HG03442 (cell line): Measurements from ENCODE around the gene PPP1R3D.
A peak's percentile ranks its signal among the peaks of the same experiment; 100 is the strongest.

ENCODE experiments used
- ATAC-seq: cut with Tn5 transposase; IDR thresholded peaks from one replicate; pipeline ENCODE4 v1.9.1; 2021; ENCODE audit warnings: mild to moderate bottlenecking, moderate library complexity; ENCODE audit not compliant: unreplicated experiment

The PPP1R3D gene

DNA sequence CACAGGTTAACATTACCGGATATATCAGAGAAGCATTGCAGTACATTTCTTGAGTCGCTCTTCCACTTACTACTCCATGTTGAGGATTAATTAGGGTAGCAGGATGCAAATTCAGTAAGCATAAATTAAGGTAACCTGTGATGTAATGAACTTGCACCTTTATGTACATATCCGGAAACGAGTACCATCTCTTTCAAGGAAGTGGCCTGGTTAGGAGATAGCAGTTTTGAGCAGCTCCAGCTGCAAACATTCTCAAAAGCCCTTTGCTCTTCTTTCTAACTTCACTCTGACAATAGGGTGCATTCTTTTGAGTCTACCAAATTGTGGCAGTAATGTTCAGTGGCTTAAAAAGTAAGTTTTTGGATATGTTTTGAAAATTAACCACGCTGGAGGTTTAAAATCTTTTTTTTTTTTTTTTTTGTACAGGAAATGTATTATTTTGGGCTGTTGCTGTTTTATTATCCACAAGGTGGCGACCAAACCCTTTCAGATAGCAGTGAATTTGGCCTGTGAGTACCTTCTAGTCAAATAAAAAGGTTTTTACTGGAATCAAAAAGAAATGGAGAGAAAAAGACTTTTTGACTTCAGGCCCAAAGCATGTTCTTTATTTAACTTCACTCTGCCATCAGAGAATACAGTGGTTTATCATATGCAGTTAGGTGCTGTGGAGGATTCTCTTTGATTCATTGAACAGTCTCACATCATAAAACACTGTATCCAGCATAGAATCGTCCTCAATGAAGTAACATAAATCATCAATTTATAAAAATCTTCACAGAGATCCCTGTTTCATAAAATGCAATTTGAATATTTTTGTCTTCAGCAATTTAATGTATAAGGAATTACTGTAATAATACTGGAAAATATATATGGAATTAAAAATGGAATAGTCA is 9.0 kb upstream of the PPP1R3D start:
- ATAC-seq = peak; percentile 49

DNA sequence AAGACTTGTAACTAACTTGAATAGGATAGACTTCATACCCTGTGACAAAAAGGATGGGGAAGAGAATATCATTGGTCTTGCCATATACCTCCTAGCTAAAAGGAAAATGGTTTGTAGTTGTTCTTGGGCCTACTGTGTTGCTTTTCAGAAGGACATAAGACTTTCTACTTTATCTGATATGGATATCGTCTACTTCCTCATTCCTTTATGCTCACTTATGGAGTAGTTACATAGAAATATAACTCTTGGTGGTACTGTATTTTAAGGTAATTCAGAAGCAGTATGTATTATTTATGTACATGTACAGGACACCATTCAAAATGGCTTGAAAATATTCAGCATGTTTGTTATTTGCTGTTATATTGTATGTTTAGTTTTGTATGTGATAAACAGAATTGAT is 8.1 kb upstream of the PPP1R3D start:
- no peak for ATAC-seq

DNA sequence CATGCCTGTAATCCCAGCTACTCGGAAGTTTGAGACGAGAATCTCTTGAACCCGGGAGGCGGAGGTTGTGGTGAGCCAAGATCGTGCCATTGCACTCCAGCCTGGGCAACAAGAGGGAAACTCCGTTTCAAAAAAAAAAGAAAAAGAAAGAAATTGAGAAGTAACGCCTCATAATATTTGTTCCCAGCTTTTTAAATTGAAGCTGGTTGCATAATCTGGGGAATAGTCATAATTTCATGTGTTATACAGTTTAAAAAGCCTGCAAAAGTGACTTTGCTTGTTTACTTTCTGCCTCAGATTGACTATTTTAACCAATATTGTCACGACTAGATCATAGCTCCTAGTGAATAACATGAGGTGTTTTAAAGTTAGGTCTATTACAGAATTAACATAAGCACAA is 7.3 kb upstream of the PPP1R3D start:
- no peak for ATAC-seq

DNA sequence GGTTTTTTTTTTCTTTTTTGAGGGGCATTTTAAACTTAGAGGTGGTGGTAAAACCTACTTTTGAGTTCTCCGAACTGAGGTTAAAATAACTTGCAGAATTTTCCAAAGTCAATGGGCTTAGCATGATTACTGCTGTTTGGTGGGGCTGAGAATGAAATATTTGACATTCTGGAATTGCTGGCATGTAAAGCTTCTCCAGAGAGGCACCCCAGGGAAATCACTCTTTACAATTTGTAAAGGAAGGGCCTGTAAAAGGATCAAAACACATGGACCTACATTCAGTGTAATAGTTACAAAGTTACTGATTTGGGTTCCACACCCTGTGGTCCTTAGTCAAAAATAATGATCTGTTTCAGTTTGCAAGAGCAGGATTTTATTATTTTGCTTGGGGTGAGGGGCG is 5.6 kb upstream of the PPP1R3D start:
- no peak for ATAC-seq

DNA sequence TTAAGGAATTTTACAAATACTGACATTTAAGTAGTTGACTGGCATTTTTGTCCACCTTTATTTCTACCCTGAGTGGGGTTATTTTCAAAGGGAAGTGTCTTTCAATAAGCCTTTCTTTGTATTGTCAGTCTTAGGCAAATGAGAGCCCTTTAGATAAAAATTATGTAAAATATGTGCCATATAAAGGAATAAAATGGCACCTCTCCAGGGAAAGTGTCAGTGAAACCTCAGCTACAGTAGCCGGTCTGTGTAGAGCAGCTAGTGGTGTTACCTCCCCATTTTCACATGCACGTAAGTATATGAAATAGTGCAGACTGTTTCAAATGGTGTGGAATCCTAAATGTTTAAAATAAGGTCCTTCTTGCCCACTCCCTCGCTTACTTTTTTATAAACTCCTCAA is 5.1 kb upstream of the PPP1R3D start:
- no peak for ATAC-seq

DNA sequence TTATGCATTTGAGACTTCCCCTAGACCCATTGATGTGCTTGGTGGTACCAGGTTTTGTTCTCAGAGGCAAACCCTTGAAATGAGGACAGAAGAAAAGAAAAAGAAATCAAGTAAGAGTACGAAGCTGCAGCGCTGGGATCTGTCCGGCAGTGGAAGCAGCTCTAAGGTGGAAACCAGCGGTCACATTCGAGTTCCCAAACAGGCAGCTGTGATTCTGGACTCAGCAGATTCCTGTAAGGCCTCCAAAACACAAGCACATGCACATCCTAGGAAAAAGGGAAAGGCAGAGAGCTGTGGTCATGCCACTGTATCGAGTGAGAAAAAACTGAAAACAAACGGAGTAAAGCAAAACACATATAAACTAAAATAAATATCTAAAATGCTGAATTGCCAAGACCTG is 4.6 kb upstream of the PPP1R3D start:
- ATAC-seq = no peak

DNA sequence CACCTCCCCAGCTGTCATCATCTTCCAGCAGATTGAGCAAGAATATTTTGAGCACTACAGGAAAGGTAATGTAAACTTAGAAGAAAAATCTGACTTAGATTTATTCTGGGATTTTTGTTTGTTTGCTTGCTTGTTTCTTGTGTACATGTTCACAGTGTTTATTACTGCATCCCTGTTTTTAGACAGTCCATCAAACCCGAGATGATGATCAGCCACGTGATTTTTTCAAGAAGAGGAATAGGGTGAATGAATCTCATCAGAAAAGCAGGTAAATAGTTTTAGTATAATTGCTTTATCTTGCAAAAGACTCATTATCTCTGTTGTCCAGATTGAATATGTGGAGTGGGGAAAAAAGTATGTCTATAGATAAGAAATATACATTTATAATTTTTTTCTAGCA is 2.1 kb upstream of the PPP1R3D start:
- no peak for ATAC-seq

DNA sequence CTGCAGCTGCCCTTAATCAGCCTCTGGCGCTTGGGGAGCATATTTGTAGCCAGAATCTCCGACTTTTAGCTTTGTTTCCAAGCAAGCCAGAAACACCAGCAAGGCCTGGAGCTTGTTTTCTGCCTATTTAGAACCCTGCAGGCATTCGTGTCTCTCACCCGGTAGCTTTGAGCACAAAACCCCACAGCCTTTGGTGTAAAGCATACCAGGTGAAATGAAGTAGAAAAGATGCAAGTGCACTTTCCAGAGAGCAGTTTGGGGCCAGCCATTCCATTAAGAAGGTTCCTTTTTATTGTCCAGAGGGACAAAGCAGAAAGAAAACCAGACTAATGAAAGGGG is 820 bp upstream of the PPP1R3D start:
- peak; percentile 6 for ATAC-seq

DNA sequence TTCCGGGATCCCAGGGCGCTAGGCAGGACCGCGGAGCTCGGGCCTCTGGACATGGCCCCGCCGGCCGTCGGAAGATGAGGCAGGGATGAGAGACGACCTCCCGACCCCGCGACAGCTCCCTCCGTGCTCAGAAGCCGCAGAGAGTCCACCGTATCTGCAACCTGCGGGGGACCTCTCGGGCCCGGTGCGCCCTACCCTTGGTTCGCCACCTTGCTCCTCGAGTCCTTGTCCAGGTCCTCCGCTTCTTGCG is 301 bp downstream of the PPP1R3D start:
- peak; percentile 34 for ATAC-seq

DNA sequence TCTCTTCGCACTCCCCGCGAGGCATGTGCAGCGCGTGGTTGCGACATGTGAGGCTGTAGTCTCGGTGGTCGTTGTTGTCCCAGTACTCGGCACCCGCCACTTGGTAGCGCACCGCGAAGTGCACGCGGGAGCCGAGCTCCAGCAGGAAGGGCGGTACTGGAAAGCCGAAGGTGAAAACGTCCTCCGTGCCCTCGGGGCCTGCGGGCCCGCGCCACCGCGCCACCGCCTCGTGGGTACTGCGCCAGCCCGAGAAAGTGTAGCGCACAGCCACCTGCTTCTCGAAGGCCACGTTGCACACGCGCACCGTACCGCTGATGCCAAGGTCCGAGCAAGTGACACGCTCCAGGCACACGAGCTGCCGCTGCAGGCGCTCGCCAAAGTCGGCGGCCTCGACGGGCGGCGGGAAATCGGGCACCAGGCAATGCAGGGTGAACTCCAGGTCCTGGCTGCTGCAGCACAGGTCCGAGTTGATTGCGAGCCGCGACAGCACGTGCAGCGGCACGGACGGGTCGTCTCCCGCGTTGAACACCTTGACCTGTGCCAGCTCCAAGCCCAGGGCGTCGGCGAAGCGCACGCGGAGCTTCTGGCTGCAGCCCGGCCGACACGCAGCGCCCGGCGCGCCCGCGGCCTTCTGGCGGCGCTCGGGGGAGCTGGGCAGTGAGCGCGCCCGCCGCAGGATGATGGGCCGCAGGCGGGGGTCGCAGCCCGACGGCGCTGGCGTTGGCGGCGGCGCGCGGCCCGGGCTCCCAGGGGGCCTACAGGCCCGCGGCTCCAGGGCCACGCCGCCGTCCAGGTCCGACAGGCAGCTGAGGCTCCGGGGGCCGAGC is 840 bp downstream of the PPP1R3D start:
- peak; percentile 21 for ATAC-seq

DNA sequence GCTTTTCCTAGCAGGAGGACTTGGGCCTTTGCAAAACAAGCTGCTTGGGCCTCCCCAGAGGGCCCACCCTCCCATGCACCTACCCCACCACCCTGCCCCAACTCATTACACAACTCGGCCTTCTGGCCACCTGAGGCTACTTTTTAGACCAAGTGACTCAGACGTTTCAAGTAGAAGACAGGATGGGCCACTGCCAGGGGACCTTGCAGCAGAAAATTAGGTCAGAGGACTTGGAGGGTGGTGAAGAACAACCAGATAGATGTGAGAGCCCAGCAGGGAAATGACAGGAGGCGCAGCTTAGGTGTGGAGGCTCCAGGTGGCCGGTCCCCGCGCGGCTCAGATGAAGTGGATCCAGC is 1.4 kb downstream of the PPP1R3D start:
- no peak for ATAC-seq

DNA sequence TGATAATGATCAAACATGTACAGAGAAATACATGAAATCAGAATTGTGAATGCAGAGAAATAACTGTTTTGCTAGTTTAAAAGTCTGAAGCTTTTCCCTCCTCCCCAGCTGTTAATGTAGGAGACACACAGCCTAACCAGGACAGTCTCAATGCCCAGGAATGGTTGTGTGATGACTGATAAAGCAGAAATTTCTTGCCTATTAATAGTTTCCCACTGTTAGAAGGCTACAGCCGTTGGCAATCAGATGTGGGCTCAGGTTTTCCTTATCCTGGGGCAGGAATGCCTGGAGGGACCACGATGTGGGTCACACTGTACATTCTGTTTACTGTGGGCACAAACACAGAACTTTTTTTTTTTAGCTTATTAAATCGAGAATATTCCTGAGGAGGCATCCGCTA is 1.9 kb downstream of the PPP1R3D start:
- ATAC-seq = no peak

DNA sequence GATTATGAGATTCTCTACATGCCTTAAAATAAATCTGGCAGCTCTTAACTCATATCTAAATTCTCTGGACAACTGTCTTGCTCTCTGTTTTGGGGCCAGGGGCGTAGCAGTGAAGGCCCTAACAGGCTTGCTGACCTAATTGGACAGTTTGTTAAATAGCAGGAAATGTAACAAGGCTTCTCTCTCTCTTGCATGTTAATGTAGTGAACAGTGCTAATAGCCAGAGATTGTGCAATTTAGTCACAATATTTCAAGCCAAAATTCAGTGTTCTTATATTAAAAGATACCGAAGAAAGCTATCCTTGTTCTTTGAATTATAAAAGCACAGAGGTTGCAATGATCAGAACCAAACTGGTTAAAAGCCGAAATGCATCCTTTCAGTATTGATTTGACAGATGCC is 3.0 kb downstream of the PPP1R3D start:
- no peak for ATAC-seq

DNA sequence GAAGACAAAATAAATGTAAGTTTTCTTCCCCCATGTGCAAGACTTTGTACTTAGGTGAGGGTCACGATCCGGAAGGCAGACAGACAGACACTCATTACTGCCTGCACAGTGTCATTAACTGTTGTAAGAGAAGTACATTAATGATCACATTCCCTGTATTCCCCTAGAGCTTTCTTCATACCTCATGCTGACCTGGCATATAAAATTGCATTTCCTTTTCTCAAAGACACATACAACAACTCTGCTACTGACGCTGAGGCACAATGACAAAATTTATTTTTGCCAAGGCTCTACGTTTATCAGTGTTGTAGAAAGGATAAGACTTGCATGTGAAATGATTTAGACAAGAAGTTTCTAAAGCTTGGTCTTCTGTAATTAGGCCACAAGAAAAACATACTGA is 3.7 kb downstream of the PPP1R3D start:
- no peak for ATAC-seq

DNA sequence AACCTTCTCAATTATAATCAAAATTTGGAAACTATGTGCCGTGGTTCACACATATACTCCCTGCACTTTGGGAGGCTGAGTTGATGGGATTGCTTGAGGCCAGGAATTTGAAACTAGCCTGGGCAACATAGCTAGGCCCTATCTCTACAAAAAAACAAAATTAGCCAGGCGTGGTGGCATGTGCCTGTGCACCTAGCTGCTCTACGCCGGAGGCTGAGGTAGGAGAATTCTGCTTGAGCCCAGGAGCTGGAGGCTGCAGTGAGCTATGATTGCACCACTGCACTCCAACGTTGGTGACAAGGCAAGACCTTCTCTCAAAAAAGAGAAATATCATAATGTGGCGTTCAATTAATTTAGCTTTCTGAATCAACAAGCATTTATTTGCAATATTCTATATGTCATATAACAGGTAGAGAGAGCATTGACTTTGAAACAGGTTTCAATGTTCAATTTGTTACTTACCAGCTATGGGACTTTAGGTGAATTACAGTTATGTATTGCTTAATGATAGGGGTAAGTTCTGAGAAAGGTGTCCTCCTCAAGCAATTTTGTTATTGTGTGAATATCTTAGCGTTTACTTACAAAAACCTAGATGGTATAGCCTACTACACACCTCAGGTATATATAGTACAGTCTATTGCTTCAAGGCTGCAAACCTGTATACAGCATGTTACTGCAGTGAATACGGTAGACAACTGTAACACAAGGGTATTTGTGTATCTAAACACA is 4.5 kb downstream of the PPP1R3D start:
- no peak for ATAC-seq

DNA sequence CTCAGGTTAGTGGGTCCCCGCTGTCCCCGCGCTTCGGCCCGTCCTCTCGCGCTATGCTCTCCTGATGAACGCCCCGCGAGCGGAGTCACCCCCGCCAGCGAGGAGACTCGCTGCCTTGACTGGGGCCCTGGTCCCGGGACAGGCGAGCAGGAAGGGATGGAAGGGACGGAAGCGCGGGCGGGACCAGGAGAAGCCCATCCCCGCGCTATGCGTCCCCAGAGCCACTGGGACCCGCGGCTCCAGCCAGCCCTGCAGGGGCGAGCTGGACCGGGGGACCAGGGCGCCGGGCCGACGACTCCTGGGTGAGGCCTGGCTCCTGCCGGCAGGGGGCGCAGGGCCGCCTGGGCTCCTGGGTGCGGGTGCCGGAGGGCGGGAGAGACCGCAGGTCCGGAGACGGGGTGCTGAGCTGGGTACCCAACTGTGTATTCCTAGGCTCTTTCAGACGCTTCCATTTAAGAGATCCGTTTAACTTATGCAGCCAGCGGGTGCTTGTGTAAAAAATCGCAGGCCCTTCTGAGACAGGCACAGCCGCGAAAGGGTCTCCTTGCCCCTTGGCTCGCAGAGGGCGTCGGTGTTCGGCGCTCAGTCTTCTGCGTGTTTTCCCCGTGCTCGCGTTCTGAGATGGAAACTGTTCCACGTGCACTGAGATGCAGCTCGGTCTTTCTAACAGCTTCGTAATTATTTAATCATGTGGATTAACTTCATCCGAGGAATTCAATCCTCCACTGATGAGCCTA is 6.1 kb downstream of the PPP1R3D start:
- peak; percentile 85 for ATAC-seq

DNA sequence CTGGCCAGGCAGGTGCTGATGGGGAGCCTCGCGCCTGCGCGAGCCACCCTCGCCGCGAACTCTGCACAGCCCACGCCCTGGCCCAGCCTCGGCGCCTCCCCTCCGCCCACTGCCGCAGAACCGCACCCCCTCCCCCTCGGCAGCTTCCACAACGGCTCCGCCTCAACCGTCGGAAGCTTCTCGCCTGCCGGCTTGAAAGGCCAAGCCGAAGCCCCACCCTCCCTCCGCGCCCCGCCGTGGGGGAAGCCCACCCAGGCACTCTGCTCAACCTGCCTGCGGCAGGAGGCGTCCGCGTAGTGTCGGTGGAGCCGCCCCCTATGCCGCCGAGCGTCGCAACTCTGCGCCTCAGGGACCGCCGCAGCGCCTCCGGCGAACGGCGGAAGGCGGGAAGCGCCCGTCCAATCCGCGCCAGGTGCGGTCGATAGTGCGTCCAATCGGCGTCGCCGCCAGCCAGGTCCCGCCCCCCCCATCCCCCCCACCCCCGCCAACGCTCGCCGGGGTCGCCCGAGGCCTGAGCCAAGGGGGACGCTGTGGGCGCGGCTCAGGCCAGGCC is 6.7 kb downstream of the PPP1R3D start, which contains the start of gene SYCP2:
SYCP2 (minus strand) TSS at position 342 of the 553 bp plus-strand sequence. CDS start 11,224 bp downstream, outside the sequence.
- ATAC-seq = peak; percentile 37

DNA sequence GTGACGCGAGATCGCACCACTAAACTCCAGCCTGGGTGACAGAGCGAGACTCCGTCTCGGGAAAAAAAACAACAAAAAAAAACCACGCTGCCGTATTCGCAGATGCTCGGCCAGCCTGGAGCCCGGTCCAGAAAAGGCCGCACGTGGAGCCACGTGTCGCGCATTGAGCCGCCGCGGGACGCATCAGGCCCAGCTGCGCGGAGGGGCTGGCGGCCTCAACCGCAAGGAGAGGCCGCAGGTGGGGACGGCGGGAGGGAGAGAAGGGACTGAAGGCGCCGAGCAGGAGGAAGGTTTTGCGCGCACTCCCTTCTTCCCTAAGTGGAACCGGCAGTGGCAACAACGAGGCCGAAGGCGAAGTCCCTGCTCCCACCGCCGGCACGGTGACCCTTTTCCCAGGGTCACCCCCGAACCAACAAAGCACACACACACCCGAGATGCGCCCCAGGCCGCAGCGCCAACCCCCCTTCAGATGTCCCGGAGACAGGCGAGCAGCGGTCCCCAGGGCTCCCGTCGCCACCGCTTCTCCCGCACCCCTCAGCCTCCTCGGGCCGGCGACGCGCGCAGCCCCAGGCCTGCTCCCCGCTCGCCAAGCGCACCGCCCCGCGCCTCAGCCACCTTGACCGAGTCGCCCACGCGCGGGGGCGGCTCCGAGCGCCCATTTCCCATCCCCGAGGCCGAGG is 7.3 kb downstream of the PPP1R3D start:
- ATAC-seq = no peak

DNA sequence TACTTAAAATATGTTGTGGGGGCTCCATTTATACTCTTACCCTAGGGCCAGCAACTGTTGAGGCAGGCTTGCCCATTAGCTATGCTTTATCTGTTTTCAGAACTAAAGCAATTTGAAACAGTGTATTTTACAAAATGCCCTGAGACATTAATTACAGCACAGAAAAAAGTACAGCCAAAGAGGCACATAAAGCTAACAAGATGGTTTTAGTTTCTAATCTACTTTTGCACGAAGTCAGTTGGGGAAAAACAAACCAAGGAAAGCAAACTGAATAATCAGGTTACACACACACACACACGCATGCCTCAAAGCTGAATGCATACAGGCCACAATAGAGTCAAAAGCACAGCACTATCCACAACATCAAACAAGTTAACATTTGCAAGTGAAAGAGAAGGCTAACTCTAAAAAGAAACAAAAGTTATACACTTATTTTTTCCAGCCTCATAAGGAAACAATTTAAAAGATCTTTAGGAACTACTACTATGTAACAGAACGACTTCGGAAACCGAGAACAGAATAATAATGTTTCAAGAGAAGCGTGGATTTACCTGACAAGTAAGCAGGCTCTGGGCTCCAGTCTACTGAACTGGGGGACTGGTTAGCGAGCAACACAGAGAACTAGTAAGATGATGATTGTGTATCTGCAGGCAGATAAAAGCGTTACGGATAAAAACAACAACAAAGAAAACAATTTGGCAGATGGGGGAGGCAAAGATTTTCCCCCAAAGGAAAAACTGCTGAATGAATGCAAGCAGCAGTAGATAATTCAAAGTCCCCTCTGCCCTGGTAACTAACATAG is 8.4 kb downstream of the PPP1R3D start:
- no peak for ATAC-seq
